GM12801 (cell line): ENCODE results near the gene EIF3A.

Source experiments
- TF ChIP-seq, protein P1 (sequence below): IDR thresholded peaks from one replicate; pipeline ENCODE4 v1.5.1; 2011; ENCODE audit warnings: control low read depth; ENCODE audit not compliant: insufficient read length; ENCODE audit errors: extremely low read depth

The EIF3A gene

DNA sequence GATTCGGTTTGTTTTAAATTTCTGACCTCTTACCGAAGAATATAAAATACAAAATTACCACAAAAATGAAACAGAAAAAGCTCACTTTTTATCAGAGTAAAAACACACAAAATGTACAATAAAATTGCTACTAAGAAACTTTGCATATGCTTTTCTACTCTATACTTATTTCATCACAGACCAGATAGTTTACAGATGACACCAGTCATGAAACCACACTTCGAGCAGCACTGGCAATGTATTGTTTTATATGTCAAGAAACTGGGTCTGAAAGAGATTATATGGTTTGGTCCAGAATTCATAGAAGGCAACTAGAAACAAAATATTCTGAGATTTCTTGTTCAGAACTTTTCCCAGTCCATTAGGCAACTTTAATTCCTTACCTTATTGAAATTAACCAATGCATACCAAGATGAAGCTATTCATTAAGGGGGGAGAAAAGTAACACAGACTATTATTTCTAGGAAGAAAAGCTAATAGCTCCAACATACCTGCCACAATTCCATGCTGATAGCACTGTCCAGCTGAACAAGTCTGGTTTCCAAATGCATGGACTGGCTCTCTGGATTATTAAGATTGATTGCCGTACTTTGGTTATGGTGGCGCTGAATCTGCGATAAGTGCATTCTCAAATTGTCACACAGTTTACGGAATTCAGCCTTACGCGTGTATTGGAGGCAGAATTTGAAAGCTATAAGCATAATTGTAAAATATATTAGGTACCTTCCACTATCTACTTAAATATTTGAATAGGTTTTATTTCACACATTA is 10.0 kb downstream of the EIF3A start:
- TF ChIP-seq, protein P1, sequence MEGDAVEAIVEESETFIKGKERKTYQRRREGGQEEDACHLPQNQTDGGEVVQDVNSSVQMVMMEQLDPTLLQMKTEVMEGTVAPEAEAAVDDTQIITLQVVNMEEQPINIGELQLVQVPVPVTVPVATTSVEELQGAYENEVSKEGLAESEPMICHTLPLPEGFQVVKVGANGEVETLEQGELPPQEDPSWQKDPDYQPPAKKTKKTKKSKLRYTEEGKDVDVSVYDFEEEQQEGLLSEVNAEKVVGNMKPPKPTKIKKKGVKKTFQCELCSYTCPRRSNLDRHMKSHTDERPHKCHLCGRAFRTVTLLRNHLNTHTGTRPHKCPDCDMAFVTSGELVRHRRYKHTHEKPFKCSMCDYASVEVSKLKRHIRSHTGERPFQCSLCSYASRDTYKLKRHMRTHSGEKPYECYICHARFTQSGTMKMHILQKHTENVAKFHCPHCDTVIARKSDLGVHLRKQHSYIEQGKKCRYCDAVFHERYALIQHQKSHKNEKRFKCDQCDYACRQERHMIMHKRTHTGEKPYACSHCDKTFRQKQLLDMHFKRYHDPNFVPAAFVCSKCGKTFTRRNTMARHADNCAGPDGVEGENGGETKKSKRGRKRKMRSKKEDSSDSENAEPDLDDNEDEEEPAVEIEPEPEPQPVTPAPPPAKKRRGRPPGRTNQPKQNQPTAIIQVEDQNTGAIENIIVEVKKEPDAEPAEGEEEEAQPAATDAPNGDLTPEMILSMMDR: no peak

DNA sequence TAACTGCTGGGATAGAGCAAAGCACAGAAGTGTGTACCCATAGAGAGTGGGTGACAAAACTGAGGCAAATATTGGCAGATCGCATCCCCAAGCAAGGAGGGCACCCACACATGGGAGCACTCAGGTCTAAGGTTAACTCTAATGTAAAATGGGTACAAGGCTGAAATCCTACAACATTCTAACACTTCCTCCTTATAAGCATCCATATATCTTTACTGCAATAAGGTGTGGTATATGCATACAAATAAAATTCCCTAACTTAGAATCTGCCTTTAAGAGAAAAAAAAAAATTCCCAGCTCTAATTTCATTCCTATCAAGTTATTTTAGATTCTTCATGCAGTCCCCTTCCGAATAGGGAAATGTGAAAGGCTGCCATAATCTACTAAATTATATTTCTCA is 18.7 kb downstream of the EIF3A start:
- TF ChIP-seq, protein P1: no peak

DNA sequence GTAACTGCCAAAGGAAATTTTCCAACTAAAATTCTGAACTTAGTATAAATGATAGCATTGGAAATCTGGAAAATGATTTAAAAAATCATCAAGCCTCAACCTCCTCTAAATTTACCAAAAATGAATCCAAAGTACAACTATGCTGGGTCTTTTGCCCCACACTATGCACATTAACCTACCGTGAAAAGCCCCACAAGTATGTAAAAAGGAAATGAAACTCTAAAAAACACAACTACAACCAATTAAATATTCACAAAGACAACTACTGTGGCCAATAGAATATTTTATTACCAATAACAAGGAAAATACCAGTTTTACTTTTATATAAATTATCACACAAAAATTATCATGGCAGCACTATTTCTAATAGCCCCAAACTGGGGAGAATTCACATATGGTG is 19.3 kb downstream of the EIF3A start:
- TF ChIP-seq, protein P1: no peak

DNA sequence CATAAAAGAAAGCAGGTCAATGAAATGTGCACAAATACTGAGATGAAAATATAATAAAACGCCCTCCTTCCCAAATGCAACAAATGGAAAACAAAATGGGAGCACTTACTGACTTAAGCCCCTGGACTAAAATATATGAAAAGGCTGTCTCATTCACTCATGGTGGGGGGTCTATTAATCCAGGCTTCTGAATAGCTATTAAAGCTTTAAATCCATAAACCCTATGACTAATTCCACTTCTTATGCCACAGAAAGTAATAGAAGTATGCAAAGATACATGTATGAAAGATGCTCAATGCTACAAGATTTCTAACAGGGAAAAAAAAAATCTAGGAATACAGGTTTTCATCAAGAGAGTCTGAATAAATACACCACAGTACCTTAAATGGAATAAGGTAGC is 20.5 kb downstream of the EIF3A start:
- TF ChIP-seq, protein P1: no peak

DNA sequence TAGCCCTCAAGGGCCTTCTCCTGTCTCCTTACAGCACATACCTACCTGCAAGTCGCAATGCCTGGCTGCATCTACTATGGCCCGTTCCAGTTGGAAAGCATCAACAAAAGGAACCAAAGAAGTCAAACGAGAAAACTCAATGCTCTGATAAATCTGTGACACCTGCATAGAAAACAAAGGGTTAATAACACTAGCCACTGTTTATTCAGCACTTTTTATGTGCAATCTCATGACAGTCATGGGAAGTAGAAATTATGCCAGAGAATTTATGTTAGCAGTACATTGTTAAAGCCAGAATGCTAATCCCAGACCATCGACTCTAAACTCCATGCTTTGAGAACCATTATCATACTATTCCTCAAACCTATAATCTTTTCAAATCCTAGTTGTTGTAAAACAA is 21.1 kb downstream of the EIF3A start:
- TF ChIP-seq, protein P1: no peak

DNA sequence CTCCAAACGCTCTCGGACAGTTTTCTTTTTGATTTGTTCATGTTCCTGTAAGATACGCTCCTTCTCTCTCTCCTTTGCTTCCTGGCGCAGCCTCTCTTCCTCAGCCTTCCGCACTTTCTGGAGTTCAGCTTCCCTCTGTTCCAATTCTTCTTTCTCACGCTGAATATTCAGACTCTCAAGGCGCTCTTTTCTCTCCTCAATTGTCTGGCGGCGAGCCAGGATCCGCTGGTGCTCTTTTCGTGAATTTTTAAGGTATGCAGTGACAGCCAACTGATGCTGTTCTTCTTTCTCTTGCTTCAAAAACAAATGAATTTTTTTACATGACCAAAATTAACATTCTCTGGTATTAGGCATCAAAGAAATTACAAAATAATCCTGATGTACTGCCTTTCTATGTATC is 22.6 kb downstream of the EIF3A start:
- TF ChIP-seq, protein P1: no peak

DNA sequence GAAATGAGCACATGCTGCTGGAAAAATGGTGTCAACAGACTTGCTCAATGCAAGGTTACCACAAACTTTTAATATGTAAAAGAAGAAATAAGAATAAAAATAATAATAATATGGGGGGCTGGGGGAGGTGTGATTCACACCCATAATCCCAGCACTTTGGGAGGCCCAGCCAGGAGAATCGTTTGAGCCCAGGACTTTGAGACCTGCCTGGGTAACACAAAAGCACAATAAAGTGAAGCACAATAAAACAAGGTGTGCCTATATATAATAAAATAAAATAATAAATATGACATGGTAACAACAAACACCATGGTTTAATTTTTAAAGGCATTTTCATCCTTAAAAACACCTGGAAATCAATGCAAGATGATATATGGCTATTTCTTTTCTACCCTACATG is 25.1 kb downstream of the EIF3A start:
- TF ChIP-seq, protein P1: no peak
